ENCODE results near the gene DNAJB5. TPM values are rescaled to one million over a fixed set of nuclear protein-coding genes. Genes with fewer than 3 reads are reported as not detected.

DNAJB5 gene
- total and polyA plus RNA-seq, 9 of the 15 experiments (the other 6 are each of a cell fraction or from before 2014, with no cell fraction given), result 0.15 to 7.4 (median 3.7) TPM

DNA sequence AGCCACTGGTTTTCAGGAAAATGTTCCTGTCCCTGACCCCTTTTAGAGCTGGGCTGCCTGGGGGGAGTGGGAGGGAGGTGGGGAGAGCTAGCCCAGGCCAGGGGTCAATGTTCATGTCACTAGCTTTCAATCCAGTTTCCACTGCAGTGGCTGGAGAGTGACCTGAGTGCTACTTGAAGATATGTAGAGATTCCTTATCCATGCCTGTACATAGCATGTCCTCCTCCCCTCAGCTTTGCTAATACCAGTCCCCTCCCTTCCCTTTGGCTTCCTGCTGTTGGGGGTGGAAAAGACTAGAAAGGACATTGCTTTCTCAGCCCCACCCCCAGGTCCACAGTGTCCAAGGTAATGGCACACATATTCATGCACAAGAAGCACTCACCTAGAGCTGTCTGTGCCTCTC is 7.8 kb downstream of the DNAJB5 start:
- peak in 2 of 4 experiments; percentile 30 to 71 for DNase-seq (ENCODE audit: extremely low read depth in 1 of 4, low spot score in 3 of 4)
- POLR2A ChIA-PET, result interaction anchor here (0.6 kb wide), 1 partner anchor 608 kb away, joined by 3 read pairs; no protein-coding TSS in a partner anchor
- intact Hi-C loops (cut with micrococcal nuclease), result loop anchor here (5.0 kb wide), 1 partner anchor 55 kb away; no protein-coding TSS in a partner anchor
- peak; percentile 88 for FAIRE-seq
- in situ Hi-C loops (cut with MboI), result loop anchor here (5.0 kb wide), 1 partner anchor 45 kb away; a partner anchor contains a TSS
- H3K27me3 ChIP-seq (ENCODE audit: control insufficient read depth in 2 of 2, insufficient read depth in 2 of 2, low read length in 2 of 2), result no peaks in the 10 kb centered on the region
- H3K4me3 ChIP-seq, result no peak overlapping the region
- no peaks in the 10 kb centered on the region for H4K20me1 ChIP-seq (replicated peaks; ENCODE audit: control insufficient read depth, insufficient read depth, low read length)
- H3K9me1 ChIP-seq (ENCODE audit: control insufficient read depth, insufficient read depth, low read length), result peaks cover 9% of the 10 kb centered on the region
- CTCF ChIA-PET (ENCODE audit: low intra/inter-chr PET ratio), result no interaction called here
- H3K9ac ChIP-seq (ENCODE audit: insufficient read depth in 1 of 2, low read depth in 2 of 2, low read length in 2 of 2), result peak overlapping the region in 1 of 2 experiments; percentile 13; a peak in 2 of 4 replicates
- H3K4me1 ChIP-seq (replicated peaks in 1 of 2; ENCODE audit: control insufficient read depth in 2 of 2, insufficient read depth in 2 of 2, low read length in 2 of 2), result peaks cover 52 to 81% of the 10 kb centered on the region in 2 experiments
- H3K4me2 ChIP-seq (ENCODE audit: insufficient read depth, low read length), result no peak overlapping the region; the same call in 1 of the 2 replicates
- H2AFZ ChIP-seq (ENCODE audit: low read depth, low read length), result no peak overlapping the region; the same call in 1 of the 2 replicates
- no peaks in the 10 kb centered on the region; the same call in 2 of the 3 replicates for H3K79me2 ChIP-seq (ENCODE audit: control insufficient read depth, insufficient read depth, low read length)
- H3K36me3 ChIP-seq (ENCODE audit: control insufficient read depth, insufficient read depth, low read length), result peaks cover 5% of the 10 kb centered on the region; the same call in 2 of the 3 replicates
- peak; percentile 50 for ATAC-seq
- no TSS peak for BruUV-seq (replicated peaks)
- no peaks in the 10 kb centered on the region for H3K9me3 ChIP-seq (replicated peaks; ENCODE audit: control insufficient read depth, insufficient read depth, low read depth, low read length)
- H3K27ac ChIP-seq (ENCODE audit: extremely low read depth, low read depth, low read length), result peak overlapping the region; percentile 37; the same call in 2 of the 3 replicates
- no peak for TF ChIP-seq NR2C2 (CRISPR knock-in tag; IDR thresholded peaks at IDR 0.05)
- TF ChIP-seq NR2C2 (tag; IDR thresholded peaks at IDR 0.05), result no peak
- TF ChIP-seq C11orf30 (IDR thresholded peaks at IDR 0.05; ENCODE audit: low read depth), result no peak
- no peak for TF ChIP-seq ZBTB17 (CRISPR knock-in tag; IDR thresholded peaks at IDR 0.05)
- no peak for TF ChIP-seq ZNF224 (CRISPR knock-in tag; IDR thresholded peaks at IDR 0.05)
- no peak for TF ChIP-seq BCOR (IDR thresholded peaks at IDR 0.05)
- no peak for TF ChIP-seq HNRNPH1 (optimal IDR thresholded peaks at IDR 0.05; ENCODE audit: low read depth, low read length)
- no peak for TF ChIP-seq NCOA2 (IDR thresholded peaks at IDR 0.05; ENCODE audit: partially characterized antibody in 2 of 2)
- no peak for TF ChIP-seq YBX1 (IDR thresholded peaks at IDR 0.05)
- TF ChIP-seq ZNF232 (CRISPR knock-in tag; IDR thresholded peaks at IDR 0.05), result no peak
- TF ChIP-seq GATAD2A (IDR thresholded peaks at IDR 0.05), result no peak
- TF ChIP-seq TBL1XR1 (IDR thresholded peaks at IDR 0.05; ENCODE audit: low read length in 2 of 2), result no peak
- TF ChIP-seq, protein P1, sequence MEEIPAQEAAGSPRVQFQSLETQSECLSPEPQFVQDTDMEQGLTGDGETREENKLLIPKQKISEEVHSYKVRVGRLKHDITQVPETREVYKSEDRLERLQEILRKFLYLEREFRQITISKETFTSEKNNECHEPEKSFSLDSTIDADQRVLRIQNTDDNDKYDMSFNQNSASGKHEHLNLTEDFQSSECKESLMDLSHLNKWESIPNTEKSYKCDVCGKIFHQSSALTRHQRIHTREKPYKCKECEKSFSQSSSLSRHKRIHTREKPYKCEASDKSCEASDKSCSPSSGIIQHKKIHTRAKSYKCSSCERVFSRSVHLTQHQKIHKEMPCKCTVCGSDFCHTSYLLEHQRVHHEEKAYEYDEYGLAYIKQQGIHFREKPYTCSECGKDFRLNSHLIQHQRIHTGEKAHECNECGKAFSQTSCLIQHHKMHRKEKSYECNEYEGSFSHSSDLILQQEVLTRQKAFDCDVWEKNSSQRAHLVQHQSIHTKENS (CRISPR knock-in tag; IDR thresholded peaks at IDR 0.05), result no peak
- 0 out of 2 replicates have a peak, but pooled peaks have one; percentile 20 for TF ChIP-seq DMBX1 (CRISPR knock-in tag; IDR thresholded peaks at IDR 0.05; ENCODE audit: borderline replicate concordance)
- TF ChIP-seq SMAD4 (CRISPR knock-in tag; conservative IDR thresholded peaks at IDR 0.05), result 0 out of 2 replicates have a peak, but pooled peaks have one; percentile 24
- no peak for TF ChIP-seq HDAC2 (IDR thresholded peaks at IDR 0.05)
- TF ChIP-seq NFE2 (IDR thresholded peaks at IDR 0.05; ENCODE audit: low read depth), result no peak
- TF ChIP-seq GATAD2B (IDR thresholded peaks at IDR 0.05; ENCODE audit: borderline replicate concordance), result no peak
- TF ChIP-seq ZNF436 (CRISPR knock-in tag; IDR thresholded peaks at IDR 0.05), result no peak
- no peak for TF ChIP-seq NR2C1 (IDR thresholded peaks at IDR 0.05)
- 0 out of 2 replicates have a peak, but pooled peaks have one; percentile 8 for TF ChIP-seq NR2C1 (tag; IDR thresholded peaks at IDR 0.05)
- TF ChIP-seq HNRNPL (IDR thresholded peaks at IDR 0.05; ENCODE audit: low read depth, low read length), result no peak
